Measurements from ENCODE around the gene PCDHB15.
"Not testable (repeated sequence)": the region's sequence is repeated elsewhere in the genome, so short reads cannot be mapped to it uniquely, and the experiment has no call there.

The PCDHB15 gene

DNA sequence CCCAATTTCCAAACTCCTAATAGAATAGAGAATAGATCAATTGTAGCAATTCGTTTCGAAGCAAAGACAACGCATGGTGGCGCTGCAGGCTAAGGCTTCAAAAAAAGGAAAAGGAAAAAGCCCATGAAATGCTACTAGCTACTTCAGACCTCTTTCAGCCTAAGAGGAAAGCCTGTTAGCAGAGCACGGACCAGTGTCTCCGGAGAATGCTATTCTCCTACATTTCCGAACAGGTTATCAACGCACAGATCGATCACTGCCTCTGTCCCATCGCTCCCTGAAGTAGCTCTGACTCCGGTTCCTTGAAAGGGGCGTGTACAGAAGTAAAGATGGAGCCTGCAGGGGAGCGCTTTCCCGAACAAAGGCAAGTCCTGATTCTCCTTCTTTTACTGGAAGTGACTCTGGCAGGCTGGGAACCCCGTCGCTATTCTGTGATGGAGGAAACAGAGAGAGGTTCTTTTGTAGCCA lies at the start of gene PCDHB15:
Gene PCDHB15 (plus strand): TSS at position 146 of the 468 bp plus-strand sequence. CDS start 184 bp downstream, at position 330.
- DNase-seq (ENCODE audit: low read depth): no peak

DNA sequence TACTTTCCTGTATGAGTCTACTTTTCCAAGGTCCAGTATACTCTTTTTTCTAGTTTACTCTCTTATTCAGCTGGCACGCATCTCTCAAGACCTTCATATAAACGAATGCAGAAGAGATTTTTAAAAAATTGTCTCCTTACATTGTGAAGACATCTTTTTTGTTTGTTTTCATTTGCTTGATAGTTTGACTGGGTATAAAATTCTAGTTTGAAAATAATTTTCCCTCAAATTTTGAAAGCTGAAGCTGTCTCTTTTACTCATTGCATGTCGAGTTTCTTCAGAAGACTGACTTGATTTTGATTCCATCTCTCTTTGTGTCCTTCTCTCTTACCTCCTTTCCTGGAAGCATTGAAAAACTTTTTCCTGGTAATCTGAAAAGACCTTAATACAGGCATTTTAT lies 48.8 kb upstream of the PCDHB15 start:
- no peak for DNase-seq (ENCODE audit: low read depth)

- DNase-seq (ENCODE audit: low read depth): no peak
These were observed 45.6 kb upstream of the PCDHB15 start, which contains the start of gene PCDHB11 for GRCh38 chr5:141199359-141200235. TSS of gene PCDHB11 (plus strand) at chr5:141199627. CDS start at chr5:141199775, 148 bp downstream.

- DNase-seq (ENCODE audit: low read depth): not testable (repeated sequence)
These were observed 44.1 kb upstream of the PCDHB15 start for GRCh38 chr5:141201126-141201525.

- DNase-seq (ENCODE audit: low read depth): not testable (repeated sequence)
These were observed 43.5 kb upstream of the PCDHB15 start for GRCh38 chr5:141201646-141202045.

DNA sequence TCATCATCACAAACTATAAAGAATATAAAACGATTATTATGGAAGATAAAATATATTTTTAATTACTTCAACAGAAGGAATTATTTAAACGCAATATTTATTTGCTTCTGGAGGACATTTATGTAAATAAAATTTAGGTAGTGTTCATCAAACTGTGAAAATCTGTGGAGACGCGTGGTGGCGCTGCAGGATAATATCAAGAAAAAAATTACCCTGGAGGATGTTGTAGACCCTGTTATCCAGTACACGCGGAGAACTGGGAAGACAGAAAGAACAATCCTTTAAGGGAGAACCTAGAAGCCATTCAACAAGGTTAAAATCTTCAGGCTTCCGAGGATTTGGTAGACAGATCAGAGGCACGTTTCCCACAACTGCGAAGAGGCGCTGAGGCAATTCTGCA lies 36.7 kb upstream of the PCDHB15 start, which contains the start of gene PCDHB12:
Gene PCDHB12 (plus strand): TSS at position 242 of the 400 bp plus-strand sequence. CDS start 189 bp downstream, outside the sequence.
- no peak for DNase-seq (ENCODE audit: low read depth)

GRCh38 chr5:141210281-141210680 lies 34.9 kb upstream of the PCDHB15 start:
- not testable (repeated sequence) for DNase-seq (ENCODE audit: low read depth)

- not testable (repeated sequence) for DNase-seq (ENCODE audit: low read depth)
These were observed 34.3 kb upstream of the PCDHB15 start for GRCh38 chr5:141210849-141211248.

GRCh38 chr5:141213656-141214339 lies 31.4 kb upstream of the PCDHB15 start, which contains the start of gene PCDHB13:
TSS of gene PCDHB13 (plus strand) at chr5:141213919. CDS start at chr5:141214124, 205 bp downstream.
- DNase-seq (ENCODE audit: low read depth): not testable (repeated sequence)

DNA sequence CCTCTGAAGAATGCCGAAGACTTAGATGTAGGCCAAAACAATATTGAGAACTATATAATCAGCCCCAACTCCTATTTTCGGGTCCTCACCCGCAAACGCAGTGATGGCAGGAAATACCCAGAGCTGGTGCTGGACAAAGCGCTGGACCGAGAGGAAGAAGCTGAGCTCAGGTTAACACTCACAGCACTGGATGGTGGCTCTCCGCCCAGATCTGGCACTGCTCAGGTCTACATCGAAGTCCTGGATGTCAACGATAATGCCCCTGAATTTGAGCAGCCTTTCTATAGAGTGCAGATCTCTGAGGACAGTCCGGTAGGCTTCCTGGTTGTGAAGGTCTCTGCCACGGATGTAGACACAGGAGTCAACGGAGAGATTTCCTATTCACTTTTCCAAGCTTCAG lies 30.6 kb upstream of the PCDHB15 start:
- DNase-seq (ENCODE audit: low read depth): not testable (repeated sequence)

DNA sequence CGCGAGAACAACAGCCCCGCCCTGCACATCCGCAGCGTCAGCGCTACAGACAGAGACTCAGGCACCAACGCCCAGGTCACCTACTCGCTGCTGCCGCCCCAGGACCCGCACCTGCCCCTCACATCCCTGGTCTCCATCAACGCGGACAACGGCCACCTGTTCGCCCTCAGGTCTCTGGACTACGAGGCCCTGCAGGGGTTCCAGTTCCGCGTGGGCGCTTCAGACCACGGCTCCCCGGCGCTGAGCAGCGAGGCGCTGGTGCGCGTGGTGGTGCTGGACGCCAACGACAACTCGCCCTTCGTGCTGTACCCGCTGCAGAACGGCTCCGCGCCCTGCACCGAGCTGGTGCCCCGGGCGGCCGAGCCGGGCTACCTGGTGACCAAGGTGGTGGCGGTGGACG lies 29.7 kb upstream of the PCDHB15 start:
- DNase-seq (ENCODE audit: low read depth): not testable (repeated sequence)

DNA sequence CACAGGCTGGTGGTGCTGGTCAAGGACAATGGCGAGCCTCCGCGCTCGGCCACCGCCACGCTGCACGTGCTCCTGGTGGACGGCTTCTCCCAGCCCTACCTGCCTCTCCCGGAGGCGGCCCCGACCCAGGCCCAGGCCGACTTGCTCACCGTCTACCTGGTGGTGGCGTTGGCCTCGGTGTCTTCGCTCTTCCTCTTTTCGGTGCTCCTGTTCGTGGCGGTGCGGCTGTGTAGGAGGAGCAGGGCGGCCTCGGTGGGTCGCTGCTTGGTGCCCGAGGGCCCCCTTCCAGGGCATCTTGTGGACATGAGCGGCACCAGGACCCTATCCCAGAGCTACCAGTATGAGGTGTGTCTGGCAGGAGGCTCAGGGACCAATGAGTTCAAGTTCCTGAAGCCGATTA lies 29.2 kb upstream of the PCDHB15 start:
- not testable (repeated sequence) for DNase-seq (ENCODE audit: low read depth)

- no peak for DNase-seq (ENCODE audit: low read depth)
These were observed 21.9 kb upstream of the PCDHB15 start, which contains the start of gene PCDHB14 for GRCh38 chr5:141223112-141223783. TSS of gene PCDHB14 (plus strand) at chr5:141223343. CDS start at chr5:141223506, 163 bp downstream.

DNA sequence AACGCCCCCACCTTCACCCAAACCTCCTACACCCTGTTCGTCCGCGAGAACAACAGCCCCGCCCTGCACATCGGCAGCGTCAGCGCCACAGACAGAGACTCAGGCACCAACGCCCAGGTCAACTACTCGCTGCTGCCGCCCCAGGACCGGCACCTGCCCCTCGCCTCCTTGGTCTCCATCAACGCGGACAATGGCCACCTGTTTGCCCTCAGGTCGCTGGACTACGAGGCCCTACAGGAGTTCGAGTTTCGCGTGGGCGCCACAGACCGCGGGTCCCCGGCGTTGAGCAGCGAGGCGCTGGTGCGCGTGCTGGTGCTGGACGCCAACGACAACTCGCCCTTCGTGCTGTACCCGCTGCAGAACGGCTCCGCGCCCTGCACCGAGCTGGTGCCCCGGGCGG lies 20.4 kb upstream of the PCDHB15 start:
- DNase-seq (ENCODE audit: low read depth): not testable (repeated sequence)

DNA sequence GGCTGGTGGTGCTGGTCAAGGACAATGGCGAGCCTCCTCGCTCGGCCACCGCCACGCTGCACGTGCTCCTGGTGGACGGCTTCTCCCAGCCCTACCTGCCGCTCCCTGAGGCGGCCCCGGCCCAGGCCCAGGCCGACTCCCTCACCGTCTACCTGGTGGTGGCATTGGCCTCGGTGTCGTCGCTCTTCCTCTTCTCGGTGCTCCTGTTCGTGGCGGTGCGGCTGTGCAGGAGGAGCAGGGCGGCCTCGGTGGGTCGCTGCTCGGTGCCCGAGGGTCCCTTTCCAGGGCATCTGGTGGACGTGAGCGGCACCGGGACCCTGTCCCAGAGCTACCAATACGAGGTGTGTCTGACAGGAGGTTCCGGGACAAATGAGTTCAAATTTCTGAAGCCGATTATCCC lies 19.8 kb upstream of the PCDHB15 start:
- DNase-seq (ENCODE audit: low read depth): not testable (repeated sequence)

DNA sequence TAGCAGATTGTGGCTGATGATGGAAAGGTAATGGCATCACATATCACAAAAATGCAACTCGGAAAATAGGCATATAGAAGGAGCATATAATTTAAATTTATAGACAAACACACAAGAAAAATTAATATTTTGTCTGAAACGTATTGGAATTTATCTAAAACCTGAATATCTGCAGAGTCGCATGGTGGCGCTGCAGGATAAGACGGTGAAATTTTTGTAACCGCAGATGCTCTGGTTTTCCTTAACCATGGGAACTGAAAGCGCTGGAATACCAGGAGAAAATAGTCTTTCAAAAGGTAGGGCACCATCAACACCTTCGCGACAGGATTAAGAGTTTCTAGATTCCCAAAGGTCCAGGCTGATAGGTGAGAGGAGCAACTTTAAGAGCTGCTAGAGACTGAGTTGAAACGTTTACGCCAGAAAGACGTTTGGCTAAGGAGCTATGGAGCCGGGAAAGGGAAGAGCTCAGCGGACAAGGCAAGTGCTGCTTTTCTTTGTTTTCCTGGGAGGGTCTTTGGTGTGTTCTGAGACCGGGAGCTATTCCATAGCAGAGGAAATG lies 11.0 kb upstream of the PCDHB15 start:
- DNase-seq (ENCODE audit: low read depth): no peak

DNA sequence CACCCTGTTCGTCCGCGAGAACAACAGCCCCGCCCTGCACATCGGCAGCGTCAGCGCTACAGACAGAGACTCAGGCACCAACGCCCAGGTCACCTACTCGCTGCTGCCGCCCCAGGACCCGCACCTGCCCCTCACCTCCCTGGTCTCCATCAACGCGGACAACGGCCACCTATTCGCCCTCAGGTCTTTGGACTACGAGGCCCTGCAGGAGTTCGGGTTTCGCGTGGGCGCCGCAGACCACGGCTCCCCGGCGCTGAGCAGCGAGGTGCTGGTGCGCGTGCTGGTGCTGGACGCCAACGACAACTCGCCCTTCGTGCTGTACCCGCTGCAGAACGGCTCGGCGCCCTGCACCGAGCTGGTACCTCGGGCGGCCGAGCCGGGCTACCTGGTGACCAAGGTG lies 9.3 kb upstream of the PCDHB15 start:
- not testable (repeated sequence) for DNase-seq (ENCODE audit: low read depth)

DNA sequence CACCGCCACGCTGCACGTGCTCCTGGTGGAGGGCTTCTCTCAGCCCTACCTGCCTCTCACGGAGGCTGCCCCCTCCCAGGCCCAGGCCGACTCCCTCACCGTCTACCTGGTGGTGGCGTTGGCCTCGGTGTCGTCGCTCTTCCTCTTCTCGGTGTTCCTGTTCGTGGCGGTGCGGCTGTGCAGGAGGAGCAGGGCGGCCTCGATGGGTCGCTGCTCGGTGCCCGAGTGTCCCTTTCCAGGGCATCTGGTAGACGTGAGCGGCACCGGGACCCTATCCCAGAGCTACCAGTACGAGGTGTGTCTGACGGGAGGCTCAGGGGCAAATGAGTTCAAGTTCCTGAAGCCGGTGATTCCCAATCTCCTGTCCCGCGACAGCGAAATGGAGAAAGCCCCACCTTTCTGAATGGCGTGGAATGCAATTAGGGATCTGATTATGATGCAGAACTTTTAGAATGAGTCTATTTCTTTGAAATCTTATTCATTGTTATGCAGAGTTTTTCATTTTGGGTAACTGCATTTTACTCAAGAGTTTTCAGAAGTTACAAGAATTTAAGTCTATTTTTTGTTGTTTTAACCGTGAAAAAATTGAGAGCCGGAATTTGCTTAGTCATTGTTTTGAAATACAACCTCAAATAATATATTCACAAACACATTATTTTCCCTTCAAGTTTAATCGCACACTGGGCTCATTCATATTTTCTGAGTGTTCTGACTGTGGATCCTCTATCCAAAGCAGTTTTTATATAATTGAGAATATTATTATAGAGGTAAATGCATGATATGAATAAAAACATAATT lies 8.5 kb upstream of the PCDHB15 start:
- no peak for DNase-seq (ENCODE audit: low read depth)

DNA sequence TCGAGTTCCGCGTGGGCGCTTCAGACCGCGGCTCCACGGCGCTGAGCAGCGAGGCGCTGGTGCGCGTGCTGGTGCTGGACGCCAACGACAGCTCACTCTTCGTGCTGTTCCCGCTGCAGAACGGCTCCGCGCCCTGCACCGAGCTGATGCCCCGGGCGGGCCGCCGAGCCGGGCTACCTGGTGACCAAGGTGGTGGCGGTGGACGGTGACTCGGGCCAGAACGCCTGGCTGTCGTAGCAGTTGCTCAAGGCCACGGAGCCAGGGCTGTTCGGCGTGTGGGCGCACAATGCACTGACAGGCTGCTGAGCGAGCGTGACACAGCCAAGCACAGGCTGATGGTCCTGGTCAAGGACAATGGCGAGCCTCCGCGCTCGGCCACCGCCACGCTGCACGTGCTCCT lies 3.7 kb upstream of the PCDHB15 start:
- no peak for DNase-seq (ENCODE audit: low read depth)

DNA sequence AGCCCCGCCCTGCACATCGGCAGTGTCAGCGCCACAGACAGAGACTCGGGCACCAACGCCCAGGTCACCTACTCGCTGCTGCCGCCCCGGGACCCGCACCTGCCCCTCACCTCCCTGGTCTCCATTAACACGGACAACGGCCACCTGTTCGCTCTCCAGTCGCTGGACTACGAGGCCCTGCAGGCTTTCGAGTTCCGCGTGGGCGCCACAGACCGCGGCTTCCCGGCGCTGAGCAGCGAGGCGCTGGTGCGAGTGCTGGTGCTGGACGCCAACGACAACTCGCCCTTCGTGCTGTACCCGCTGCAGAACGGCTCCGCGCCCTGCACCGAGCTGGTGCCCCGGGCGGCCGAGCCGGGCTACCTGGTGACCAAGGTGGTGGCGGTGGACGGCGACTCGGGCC lies 1.8 kb downstream of the PCDHB15 start:
- DNase-seq (ENCODE audit: low read depth): not testable (repeated sequence)

DNA sequence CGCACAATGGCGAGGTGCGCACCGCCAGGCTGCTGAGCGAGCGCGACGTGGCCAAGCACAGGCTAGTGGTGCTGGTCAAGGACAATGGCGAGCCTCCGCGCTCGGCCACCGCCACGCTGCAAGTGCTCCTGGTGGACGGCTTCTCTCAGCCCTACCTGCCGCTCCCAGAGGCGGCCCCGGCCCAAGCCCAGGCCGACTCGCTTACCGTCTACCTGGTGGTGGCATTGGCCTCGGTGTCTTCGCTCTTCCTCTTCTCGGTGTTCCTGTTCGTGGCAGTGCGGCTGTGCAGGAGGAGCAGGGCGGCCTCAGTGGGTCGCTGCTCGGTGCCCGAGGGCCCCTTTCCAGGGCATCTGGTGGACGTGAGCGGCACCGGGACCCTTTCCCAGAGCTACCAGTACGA lies 2.2 kb downstream of the PCDHB15 start:
- DNase-seq (ENCODE audit: low read depth): not testable (repeated sequence)

All from T-helper 22 cell (primary cell).